Lung microvascular endothelial cell (primary cell): ENCODE measurements around the gene TACC3. TPM values are rescaled to one million over a fixed set of nuclear protein-coding genes. Genes with fewer than 3 reads are reported as not detected.
A peak's percentile ranks its signal among the peaks of the same experiment; 100 is the strongest.
"Not testable (repeated sequence)": the region's sequence is repeated elsewhere in the genome, so short reads cannot be mapped to it uniquely, and the experiment has no call there.

Experiments
- DNase-seq, 2 donors: peaks; one replicate each; pipeline versions ENCODE4 v3.0.0 to v3.0.0-alpha.2; 2010; ENCODE audit warnings: low read depth in 2 of 2
- total RNA-seq: library from RNA; depleted of rRNA; stranded (reverse); fragments of >200 nt; gene quantifications from 2 replicates; pipeline ENCODE4 v1.2.1, GENCODE V29; 2014

TACC3 gene
- total RNA-seq: 4.4 and 10.2 TPM in 2 replicates

- DNase-seq: peak; percentile 92 to 94
These were observed at the start of gene TACC3, which contains the start of gene TMEM129 for GRCh38 chr4:1721003-1721665. Gene TACC3 (plus strand): TSS chr4:1721521. CDS start chr4:1723422, 1,901 bp downstream. Gene TMEM129 (minus strand): TSS chr4:1721323. CDS start chr4:1720837, 486 bp downstream.

DNA sequence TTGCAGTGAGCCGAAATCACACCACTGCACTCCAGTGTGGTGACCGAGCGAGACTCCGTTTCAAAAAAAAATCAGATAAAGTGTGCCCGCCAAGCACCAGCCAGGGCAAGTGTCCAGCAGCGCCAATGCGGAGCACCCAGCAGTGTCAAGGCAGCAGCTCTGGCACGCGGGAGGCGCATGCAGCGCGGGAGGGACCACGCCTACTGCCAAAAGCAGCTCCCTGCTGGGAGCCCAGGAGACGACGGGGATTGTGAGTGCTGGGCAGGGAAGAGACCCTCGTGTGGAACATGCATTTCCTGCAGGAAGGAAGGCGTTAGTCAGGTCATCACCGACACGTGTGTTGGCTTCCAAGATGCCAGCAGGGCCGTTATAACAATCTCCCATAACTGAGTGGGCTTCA lies 47.6 kb upstream of the TACC3 start:
- DNase-seq: peak in 1 of 2 donors; percentile 9

DNA sequence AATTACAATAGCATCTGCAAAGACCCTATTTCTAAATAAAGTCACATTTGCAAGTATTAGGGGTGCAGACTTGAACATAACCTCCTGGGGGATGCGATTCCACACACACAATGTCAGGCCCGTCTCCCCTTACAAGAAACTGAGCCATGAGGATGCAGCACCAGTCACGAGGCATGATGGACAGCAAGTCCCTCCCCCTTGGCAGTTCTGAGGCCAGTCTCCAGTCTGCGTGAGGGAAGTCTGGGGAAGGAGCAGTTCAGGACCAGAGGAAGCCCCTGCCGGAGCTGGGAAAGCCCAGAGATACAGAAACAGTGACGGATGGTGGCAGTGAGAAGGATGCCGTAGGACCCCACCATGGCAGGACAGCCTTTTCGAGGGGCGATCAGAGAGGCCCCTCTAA lies 46.6 kb upstream of the TACC3 start:
- DNase-seq: no peak

DNA sequence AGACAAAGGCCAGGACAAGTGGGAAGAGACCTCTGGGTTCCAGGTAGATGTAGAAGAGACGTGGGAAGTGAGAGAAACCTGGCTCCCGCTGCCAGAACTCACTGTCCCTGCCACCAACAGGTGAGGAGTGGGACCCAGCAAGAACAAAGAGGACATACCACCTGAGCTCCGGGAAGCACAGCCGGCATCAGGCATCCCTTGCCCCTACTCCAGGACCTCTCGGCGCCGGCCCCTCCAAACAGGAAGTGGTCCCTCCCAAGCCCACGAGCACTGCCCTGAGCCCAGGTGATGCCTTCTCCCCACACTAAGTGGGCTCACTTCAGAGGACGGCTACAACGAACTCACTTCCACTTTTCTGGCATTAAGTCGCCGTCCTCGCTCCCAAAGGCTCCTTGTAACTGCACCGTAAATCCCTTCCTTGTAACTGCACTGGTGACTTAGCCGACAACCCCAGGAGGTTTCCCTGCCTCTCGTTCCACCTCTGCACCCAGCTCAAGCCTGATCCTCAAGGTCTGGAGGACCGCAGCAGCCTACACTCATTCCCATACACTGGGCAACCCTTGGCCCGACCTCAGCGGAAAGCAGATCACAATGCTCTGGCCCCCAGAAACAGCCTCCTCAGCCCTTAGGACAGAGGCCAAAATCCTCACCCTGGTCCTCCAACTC lies 46.1 kb upstream of the TACC3 start:
- DNase-seq: no peak

DNA sequence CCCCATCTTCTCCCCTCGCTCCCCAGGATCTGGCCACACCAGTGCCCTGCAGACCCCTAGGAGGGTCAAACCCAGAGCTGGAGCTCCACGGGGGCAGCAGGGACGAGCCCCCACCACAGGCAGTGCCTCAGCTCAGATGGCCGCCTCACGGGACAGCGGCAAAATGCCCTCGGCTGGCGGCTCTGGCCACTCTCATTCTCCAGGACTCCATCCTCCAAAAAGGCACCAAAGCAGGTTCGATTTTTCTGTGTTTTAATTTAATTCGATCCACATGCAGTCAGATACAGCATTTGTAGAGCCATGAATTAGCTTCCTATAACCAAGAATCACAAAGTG lies 45.6 kb upstream of the TACC3 start:
- DNase-seq: no peak

DNA sequence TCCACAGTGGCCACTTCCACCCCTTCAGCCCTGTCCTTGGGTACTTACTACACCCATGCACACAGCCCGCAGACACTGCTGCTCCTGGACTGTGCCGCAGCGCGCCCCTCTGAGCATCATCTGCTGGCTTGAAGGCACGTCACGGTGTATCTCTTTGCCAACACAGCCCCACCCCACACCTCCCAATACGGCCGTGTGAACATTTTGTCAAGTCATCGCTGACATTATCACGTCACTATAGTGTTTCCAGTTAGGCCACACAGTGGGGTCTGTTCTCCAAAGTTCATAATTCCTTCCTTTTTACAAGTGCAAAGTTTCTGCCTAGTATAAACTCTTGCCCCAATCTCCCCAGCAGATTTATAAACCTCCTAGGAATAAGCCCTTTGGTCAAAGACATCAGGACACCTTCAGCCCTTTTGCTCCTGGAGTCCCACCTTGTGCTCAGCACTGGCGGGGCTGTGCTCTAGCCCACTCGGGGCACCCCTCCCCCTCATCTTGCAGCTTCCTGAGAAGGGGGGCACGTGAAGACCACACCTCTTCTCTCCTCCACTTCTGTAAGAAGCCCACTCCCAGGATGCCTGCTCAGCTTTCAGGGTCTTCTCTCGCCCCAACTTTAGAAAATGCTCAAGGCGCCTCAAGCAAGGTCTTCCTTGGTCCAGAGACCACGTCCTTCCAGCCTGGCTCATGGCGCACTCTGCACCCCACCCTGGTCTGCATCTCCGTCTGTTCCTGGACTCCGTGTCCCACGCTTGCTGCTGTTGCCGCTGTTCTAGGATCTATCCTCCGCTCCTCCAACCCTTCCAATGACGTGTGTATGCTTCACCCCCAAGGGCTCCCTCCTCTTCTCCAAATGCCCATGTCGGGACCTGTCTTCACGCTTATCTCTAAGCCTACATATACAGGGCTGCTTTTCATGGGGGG lies 44.5 kb upstream of the TACC3 start:
- no peak for DNase-seq

DNA sequence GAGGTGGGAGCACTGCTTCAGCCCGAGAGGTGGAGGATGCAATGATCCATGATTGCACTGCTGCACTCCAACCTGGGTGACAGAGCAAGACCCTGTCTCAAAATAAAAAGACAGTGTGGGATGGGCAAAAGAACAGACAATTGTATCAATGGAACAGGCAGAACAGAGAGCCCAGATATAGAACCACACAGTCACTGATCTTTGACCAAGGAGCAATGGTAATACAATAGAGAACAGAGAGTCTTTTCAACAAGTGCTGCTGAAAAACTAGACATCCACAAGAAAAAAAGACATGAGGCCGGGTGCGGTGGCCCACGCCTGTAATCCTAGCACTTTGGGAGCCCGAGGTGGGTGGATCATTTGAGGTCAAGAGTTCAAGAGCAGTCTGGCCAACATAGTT lies 43.1 kb upstream of the TACC3 start:
- DNase-seq: no peak

- DNase-seq: no peak
These were observed 38.5 kb upstream of the TACC3 start for GRCh38 chr4:1682860-1683259.

DNA sequence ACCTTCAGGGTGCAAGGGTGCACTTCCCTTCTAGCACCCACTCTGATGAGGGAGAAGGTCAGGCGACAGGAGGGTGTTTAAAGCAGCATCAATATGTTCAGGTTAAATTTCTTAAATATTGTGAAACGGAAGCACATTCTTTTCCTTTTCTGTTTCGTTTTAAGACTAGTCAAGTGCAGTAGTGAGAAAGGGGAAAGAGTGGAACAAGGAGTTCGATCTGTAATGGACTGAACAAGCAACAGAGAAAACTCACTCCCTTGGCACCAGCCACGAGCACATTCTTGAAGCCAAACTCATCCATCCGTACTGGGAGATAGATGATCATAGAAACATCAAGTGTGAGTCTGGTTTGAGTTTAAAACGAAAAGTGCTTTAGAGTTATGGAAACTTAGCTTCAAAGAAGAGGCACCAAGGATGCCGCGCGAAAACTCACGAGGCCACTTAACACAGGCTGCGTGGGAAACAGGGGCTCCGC lies 38.0 kb upstream of the TACC3 start:
- DNase-seq: peak; percentile 22 to 72

- peak; percentile 89 for DNase-seq
These were observed 37.4 kb upstream of the TACC3 start, which contains the start of gene FAM53A for GRCh38 chr4:1683736-1684505. Gene FAM53A (minus strand): TSS chr4:1684313. CDS start chr4:1668741, 15,572 bp downstream.

- no peak for DNase-seq
These were observed 36.7 kb upstream of the TACC3 start for GRCh38 chr4:1684506-1685234.

DNA sequence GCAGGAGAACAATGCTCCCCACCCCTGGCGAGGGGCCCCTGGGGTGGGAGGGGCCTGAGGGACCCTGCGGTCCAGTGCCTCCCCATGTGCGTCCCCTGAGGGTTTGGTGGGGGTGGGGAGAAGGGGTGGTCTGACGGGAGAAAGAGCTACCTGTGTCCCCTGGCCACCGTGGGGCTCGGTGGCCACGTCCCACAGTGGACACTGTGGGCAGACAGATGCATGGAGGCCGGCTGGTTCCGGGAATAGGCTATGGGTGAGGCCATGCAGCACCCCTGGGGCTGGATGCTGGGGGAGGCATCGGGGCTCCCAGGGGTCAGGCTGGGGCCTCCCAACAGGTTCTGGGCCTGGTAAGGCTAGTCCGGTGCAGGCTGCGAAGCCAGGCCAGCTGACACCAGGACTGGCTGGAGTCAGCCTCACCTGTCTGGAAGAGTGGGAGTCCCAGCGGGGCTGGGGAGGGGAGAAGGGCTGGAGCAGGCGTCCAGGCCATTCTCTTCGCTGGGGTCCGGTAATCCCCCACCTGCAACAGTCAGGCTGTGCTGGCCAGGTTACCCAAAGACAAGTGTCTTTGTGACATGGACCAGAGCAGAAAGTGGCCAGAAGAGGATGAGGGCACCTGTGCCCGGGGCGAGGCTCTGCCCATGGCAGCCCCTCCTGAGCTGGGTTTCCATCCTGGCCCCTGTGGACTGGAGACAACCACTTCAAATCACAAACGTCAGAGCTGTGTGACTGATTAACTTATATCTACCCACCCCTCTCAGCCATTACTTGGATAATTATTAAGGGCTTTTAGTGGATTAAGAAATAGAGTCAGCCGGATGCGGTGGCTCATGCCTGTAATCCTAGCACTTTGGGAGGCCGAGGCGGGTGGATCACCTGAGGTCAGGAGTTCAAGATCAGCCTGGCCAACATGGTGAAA lies 35.8 kb upstream of the TACC3 start:
- no peak for DNase-seq

- DNase-seq: no peak
These were observed 34.8 kb upstream of the TACC3 start for GRCh38 chr4:1686440-1687036.

DNA sequence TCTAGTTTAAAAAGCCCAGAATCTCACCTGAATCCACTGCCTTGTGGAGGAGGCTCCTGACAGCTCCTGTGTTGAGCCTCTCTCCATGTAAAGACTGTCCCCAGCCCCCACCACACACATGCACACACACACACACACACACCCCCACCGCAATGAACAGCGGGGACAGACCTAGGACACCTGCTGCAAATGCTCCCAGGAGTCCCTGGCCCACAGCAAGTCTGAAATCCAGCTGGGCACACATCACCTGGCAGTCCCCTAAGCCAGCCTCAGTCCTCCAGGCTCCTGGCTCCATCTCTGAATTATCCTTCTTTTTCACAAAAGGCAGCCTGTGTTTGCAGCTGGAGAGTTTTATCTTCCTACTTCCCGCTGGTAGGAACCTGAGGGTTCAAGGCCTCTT lies 30.6 kb upstream of the TACC3 start:
- DNase-seq: no peak

- no peak for DNase-seq
These were observed 29.5 kb upstream of the TACC3 start for GRCh38 chr4:1691737-1692373.

- DNase-seq: peak; percentile 84 to 90
These were observed 28.0 kb upstream of the TACC3 start for GRCh38 chr4:1693131-1693896.

DNA sequence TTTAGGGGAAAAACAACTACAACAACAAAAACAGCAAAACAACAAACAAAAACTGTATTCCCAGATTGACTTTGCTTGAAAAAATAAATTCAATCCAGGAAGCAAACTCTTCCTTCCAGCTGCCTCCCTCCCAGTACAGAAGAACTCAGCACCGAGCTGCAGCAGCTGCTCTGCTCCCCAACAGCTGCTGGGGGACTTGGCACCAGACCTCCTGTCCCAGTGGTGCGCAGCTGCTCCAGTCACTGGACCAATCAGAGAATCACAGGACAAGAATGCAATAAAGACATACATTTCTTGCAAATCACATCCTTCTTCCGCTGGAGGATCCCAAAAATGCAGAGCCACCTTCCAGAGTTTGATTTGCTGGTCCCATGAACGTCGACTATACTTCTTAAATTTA lies 25.4 kb upstream of the TACC3 start:
- DNase-seq: no peak

DNA sequence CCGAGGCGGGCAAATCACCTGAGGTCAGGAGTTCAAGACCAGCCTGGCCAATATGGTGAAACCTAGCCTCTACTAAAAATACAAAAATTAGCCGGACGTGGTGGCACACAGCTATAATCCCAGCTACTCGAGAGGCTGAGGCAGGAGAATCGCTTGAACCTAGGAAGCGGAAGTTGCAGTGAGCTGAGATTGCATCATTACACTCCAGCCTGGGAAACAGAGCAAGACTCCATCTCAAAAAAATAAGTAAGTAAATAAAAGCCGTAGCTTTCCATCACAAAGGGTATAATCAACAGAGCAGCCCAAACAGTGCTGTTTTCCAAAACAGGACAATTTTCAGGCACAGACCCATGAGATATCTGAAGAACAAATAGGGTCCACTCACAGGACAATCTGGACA lies 19.6 kb upstream of the TACC3 start:
- DNase-seq: not testable (repeated sequence)
